C4-2B (cell line): Measurements from ENCODE around the gene VAT1.

Experiments
- ZFX ChIP-seq: fragments of 450-650 bp; IDR thresholded peaks from 2 replicates; pipeline ENCODE4 v1.6.1; 2017
- TF ChIP-seq, protein P1 (sequence below): fragments of 450-650 bp; conservative IDR thresholded peaks from 2 replicates; pipeline ENCODE4 v1.5.1; 2017; ENCODE audit warnings: mild to moderate bottlenecking

DNA sequence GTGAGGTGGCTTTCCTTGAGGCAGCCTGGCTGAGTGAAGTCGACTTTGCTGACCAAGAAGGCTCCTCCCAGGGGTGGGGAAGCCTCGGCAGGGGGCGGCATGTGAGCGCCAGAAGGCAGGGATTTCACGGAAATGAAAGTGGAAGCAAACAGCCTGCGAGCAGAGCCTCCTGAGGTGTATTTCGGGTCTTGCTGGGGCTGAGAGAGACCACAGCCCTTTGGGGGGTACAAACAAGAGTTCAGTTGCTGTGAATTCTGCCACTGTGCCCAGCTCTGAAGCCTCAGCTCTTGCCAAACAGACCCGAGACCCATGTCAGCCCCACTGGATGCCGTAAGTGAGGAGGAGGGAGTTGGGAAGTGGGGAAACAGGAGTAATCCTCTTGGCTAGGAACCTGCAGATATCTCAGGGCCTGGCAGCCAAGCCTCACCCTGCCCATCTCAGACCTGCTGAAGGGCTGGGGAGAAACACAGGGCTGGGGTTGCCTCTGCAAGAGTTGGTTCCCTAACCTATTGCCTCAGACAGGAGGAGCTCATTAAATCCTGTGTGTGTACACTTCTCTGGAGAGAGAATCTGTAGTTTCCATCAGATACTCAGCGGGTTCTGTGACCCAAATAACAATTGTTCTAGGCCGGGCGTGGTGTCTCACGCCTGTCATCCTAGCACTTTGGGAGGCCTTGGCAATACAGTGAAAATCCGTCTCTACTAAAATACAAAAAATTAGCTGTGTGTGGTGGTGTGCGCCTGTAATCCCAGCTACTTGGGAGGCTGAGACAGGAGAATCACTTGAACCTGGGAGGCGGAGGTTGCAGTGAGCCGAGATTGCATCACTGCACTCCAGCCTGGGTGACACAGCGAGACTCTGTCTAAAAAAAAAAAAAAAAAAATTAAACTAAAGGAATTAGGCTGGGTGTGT, 15.3 kb downstream of the VAT1 start, which contains the start of gene IFI35:
- TF ChIP-seq, protein P1, sequence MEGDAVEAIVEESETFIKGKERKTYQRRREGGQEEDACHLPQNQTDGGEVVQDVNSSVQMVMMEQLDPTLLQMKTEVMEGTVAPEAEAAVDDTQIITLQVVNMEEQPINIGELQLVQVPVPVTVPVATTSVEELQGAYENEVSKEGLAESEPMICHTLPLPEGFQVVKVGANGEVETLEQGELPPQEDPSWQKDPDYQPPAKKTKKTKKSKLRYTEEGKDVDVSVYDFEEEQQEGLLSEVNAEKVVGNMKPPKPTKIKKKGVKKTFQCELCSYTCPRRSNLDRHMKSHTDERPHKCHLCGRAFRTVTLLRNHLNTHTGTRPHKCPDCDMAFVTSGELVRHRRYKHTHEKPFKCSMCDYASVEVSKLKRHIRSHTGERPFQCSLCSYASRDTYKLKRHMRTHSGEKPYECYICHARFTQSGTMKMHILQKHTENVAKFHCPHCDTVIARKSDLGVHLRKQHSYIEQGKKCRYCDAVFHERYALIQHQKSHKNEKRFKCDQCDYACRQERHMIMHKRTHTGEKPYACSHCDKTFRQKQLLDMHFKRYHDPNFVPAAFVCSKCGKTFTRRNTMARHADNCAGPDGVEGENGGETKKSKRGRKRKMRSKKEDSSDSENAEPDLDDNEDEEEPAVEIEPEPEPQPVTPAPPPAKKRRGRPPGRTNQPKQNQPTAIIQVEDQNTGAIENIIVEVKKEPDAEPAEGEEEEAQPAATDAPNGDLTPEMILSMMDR = no peak
- no peak for TF ChIP-seq ZFX
